HG03432 (cell line): ENCODE data around the gene EFHB.
"Not testable (repeated sequence)": the region's sequence is repeated elsewhere in the genome, so short reads cannot be mapped to it uniquely, and the experiment has no call there.

Experiments
- ATAC-seq: cut with Tn5 transposase; IDR thresholded peaks from one replicate; pipeline ENCODE4 v1.9.1; 2021; ENCODE audit warnings: mild to moderate bottlenecking, moderate library complexity; ENCODE audit not compliant: unreplicated experiment

Gene EFHB

GRCh38 chr3:19934098-19934566, at the start of gene EFHB:
TSS of gene EFHB (minus strand) at chr3:19934217. CDS start at chr3:19934018, 199 bp downstream.
- ATAC-seq: no peak

GRCh38 chr3:19972054-19972453, 38.0 kb upstream of the EFHB start:
- ATAC-seq: no peak

DNA sequence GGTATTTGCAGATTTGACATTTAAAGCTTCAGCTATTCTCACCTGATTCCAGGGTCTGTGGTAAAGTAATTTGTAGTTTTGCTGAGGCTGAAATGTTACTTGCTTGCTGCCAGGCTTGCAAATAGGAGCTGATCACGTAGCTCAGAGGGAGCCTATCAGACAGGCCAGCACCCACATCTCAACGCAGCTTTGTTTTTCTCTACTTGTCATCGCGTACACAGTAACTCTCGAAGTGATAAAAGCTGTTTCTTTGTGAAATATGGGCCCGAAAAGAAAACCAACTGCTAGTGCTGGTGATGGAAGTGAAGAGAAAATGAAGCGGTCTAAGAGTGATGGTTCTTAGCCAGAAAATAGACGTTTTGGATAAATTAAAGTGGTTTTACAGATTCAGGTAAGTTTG, 36.3 kb upstream of the EFHB start:
- no peak for ATAC-seq

DNA sequence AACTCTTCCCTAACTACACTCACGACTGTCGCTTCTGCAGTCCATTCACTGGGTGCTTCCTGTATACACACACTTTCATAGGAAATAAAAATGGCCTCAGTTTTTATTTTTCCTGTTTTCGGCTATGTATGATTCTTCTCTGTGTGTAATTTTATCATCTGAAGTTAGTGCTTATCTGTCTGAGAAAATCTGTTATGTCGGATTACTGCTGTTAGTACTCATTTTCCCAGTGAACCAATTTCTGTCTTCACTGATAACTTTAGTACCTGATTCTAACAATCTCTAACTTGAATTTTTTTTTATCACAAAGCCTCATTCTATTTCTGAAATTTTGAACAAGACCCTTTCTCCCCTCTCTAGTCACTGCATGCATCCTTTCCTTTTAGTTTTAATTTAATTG, 33.8 kb upstream of the EFHB start:
- no peak for ATAC-seq

DNA sequence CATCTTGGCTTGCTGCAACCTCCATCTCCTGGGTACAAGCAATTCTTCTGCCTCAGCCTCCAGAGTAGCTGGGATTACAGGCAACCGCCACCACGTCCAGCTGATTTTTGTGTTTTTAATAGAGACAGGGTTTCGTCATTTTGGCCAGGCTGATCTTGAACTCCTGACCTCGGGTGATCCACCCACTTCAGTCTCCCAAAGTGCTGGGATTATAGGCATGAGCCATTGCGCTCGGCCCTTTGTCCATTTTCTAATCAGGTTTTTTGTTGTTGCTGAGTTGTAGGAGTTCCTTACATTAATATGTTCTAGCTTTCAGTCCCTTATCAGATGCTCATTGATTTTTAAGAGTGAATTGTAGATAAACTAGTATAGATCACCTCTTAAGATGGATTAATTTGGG, 33.2 kb upstream of the EFHB start:
- no peak for ATAC-seq

GRCh38 chr3:19961960-19962359, 27.9 kb upstream of the EFHB start:
- no peak for ATAC-seq

GRCh38 chr3:19960696-19961095, 26.7 kb upstream of the EFHB start:
- ATAC-seq: no peak

- no peak for ATAC-seq
Observed at GRCh38 chr3:19959505-19959904, 25.5 kb upstream of the EFHB start.

GRCh38 chr3:19957354-19957753, 23.3 kb upstream of the EFHB start:
- ATAC-seq: not testable (repeated sequence)

DNA sequence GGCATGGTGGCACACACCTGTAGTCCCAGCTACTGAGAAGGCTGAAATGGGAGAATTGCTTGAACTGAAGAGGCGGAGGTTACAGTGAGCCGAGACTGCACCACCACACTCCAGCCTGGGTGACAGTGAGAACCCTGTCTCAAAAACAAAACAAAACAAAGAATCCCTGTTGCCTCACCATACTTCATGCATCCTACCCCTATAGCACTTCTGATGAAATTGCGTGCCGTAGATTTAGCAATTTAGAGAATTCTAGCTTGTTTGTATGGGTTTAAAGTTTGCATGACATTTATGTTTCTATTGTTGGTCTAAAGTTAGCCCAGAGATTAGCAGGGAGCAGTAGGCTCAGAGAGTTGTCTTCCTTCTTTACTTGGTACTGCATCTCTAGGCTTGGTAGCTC, 20.7 kb upstream of the EFHB start:
- ATAC-seq: no peak

- ATAC-seq: no peak
Observed at GRCh38 chr3:19950316-19950715, 16.3 kb upstream of the EFHB start.

DNA sequence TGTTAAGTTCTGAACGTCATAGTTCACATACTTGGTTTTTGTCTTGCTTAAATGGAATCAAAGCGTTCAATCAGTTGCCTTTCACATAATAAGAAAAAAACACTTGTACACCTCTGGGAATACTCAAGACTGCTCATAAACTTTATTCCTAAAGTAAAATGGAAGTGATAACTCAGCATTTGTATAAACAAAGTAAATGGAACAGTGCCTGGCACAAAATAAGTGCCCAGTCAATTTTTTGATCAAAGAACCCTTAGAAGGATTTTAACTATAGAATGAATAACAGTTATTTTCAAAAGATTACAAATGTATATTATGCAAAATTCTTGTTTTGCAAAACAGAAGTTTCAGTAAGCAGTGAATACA, 14.2 kb upstream of the EFHB start:
- ATAC-seq: no peak

- ATAC-seq: peak; percentile 20
Observed at GRCh38 chr3:19947549-19948225, 13.7 kb upstream of the EFHB start.

DNA sequence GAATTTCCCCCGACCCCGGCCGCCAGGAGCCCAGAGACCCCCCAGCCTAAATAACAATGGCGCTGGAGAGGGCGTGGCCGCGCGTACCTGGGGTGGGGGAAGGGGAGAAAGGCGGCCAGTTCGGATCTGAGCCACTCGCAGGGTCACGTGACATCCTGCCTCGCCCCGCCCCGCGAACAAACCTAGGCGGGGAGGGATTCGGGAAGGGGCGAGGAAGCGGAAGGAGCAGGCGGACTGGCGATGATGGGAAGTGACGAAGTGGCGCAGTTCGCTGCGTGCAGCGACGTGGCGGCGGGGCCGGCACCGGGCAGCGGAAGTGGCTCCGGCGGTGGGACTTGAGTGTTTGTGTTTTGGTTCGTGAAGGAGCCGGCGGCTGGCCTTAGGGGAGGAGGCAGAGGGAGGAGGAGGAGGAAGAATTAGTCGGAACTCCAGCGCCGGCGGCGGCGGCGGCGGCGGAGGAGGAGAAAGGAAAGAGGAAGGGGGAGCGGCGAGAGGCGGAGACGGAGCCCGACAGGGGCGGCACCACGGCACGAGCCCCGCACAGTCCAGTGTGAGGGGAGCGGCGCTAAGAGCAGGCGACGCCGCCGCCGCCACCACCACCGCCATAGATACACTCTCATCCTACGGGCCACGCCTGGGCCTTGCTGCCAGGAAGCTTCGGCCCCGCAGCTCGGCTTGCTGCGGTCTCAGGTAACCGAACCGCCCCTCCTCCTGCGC, 13.0 kb upstream of the EFHB start, which contains the start of gene RAB5A:
Gene RAB5A (plus strand): TSS at position 266 of the 717 bp plus-strand sequence. CDS start 3,802 bp downstream, outside the sequence.
- ATAC-seq: peak; percentile 97

- ATAC-seq: peak; percentile 19
Observed at GRCh38 chr3:19945969-19946831, 12.2 kb upstream of the EFHB start.

DNA sequence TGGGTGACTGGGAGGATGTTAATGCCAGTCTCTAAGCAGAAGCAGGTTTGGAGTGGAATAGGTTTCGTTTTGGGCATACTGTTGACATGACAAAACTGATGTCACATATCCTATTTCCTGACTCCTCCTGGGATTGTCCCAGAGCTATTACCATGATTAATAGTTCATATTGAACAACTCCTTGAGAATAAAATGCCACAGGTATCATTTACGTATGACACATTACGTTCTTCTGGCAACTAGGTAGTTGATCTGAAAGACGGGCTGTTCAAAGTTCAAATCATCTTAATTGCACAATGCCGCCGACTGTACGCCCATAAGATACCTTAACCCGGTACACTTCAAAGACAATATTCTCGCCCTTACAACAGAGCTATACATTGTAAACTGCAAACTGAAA, 11.5 kb upstream of the EFHB start:
- no peak for ATAC-seq

DNA sequence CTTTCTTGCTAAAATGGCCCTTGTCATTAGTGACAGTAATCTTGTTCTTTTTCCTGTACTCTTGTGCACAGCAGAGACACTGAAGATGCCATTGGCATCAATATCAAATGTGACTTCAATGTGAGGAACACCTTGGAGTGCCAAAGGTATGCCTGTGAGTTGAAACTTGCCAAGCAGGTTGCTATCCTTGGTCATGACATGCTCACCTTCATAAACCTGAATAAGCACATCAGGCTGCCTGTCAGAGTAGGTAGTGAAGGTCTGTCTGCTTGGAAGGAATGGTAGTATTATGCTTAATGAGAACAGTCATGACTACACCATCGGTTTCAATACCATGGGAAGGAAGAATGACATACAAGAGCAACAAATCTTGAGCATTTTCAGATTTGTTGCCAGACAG, 6.6 kb upstream of the EFHB start:
- ATAC-seq: no peak

DNA sequence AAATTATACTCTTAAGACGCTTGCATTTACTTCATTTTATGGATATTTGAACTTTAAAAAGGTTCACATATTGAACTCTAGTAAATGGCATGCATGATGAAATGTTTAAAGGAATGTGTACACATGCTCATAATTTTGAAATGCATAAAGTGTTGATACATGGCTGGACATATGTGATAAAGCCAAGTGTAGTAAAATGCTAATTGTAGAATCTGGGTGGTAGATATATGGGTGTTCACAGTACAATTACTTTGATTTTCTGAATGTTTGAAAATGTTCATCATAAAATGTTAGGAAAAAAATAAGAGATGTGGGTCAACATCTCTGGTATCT, 4.2 kb upstream of the EFHB start:
- ATAC-seq: no peak

DNA sequence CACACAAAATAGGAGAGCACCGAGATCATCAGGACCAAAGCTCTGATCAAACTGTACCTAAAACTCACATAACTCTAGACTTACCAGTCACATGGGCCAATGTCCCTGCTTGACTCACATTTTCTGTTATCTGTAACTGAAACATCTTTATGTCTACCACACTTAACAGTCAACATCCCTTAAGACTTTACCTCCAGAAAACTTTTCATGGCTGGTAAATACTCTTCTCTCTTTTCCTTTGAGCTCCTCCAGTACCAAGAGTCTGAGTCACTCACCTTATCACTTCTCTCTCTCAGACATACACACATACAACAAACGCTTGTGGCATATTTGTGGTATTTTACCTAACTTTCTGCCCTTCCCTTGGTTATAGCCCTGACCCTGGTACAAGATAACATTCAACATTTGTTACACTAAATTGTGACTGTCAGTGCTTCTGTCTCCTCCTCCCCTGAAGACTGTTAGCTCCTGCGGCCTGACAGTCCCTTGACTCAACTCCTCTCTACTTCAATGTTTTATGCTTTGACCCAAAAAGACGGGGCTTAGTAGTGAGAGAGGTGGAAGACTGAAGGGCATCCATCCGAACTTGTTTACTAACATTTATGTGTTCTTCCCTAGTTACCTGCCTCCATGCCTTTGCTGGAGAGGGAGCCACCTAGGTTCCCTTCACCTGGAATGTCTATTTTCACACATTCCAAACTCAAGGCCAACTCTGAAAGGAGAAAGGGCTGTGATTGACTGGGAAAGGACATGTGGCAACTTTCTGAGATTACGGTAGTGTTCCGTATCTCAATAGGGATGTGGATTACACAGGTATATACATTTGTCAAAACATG, 3.7 kb upstream of the EFHB start:
- no peak for ATAC-seq

GRCh38 chr3:19932422-19932821, 1.6 kb downstream of the EFHB start:
- no peak for ATAC-seq

GRCh38 chr3:19931767-19932188, 2.2 kb downstream of the EFHB start:
- ATAC-seq: peak; percentile 63
